BLaER1 treated with 17β-estradiol and CSF1 and Interleukin-3, amounts not matched to agents 10 nM and 100 nM (cell line): ENCODE results near the gene PMEPA1.
A peak's percentile ranks its signal among the peaks of the same experiment; 100 is the strongest.

Experiments used
- H3K27ac ChIP-seq, 11 experiments: shearing (Covaris generic); formaldehyde crosslinking; 2 replicates each; pipeline ENCODE4 v1.8.1; 2022
- H3K27me3 ChIP-seq, 11 experiments: shearing (Covaris generic); formaldehyde crosslinking; 2 replicates each; pipeline ENCODE4 v1.8.1; 2022
- H3K36me3 ChIP-seq, 11 experiments: shearing (Covaris generic); formaldehyde crosslinking; 2 replicates each; pipeline ENCODE4 v1.8.1; 2022
- H3K4me1 ChIP-seq, 10 experiments: shearing (Covaris generic); formaldehyde crosslinking; 2 replicates each; pipeline ENCODE4 v1.8.1; 2022
- H3K4me2 ChIP-seq, 11 experiments: shearing (Covaris generic); formaldehyde crosslinking; 2 replicates each; pipeline ENCODE4 v1.8.1; 2022
- H3K4me3 ChIP-seq, 10 experiments: shearing (Covaris generic); formaldehyde crosslinking; 2 replicates each; pipeline ENCODE4 v1.8.1; 2022
- H3K9ac ChIP-seq, 11 experiments: shearing (Covaris generic); formaldehyde crosslinking; 2 replicates each; pipeline ENCODE4 v1.8.1; 2022
- H3K9me3 ChIP-seq, 11 experiments: shearing (Covaris generic); formaldehyde crosslinking; replicated peaks in 1 of 11; 2 replicates each; pipeline ENCODE4 v1.8.1; 2022
- H4K20me1 ChIP-seq, 11 experiments: shearing (Covaris generic); formaldehyde crosslinking; 2 replicates each; pipeline ENCODE4 v1.8.1; 2022
- Cebpa-rat ChIP-seq, 11 experiments: shearing (Covaris generic); IDR thresholded peaks; 2 replicates each; pipeline ENCODE4 v1.8.1; 2022

PMEPA1 gene

GRCh38 chr20:57618764-57619050 is 91.1 kb downstream of the PMEPA1 start:
- Histone ChIP-seq H3K9ac (peak overlapping the region in 8 of 11 experiments; percentile 1 to 55 (median 30); a peak in 10 of 22 replicates), H4K20me1 (peaks cover 0 to 18% (median 0%) of the 10 kb centered on the region in 11 experiments; a peak in 4 of 22 replicates), H3K4me3 (peak overlapping the region; percentile 1 to 52 (median 26); a peak in 13 of 20 replicates), H3K27me3 (peaks cover 0 to 43% (median 23%) of the 10 kb centered on the region in 11 experiments; a peak in 14 of 22 replicates), H3K36me3 (no peaks in the 10 kb centered on the region), H3K9me3 (0 out of 22 replicates have a peak, but pooled peaks cover 0 to under 1% (median 0%) of the 10 kb centered on the region in 11 experiments), H3K27ac (peak overlapping the region in 10 of 11 experiments; percentile 1 to 62 (median 36); a peak in 14 of 22 replicates), H3K4me2 (peak overlapping the region; percentile 87 to 97 (median 94)), H3K4me1 (peaks cover 41 to 84% (median 72%) of the 10 kb centered on the region in 10 experiments)
- no peak for TF ChIP-seq Cebpa-rat (IDR thresholded peaks at IDR 0.05)

- Histone ChIP-seq H3K27ac (peak overlapping the region in 8 of 11 experiments; percentile 1 to 62 (median 42); a peak in 12 of 22 replicates), H3K4me3 (peak overlapping the region in 7 of 10 experiments; percentile 4 to 52 (median 30); a peak in 8 of 20 replicates), H3K4me1 (peaks cover 41 to 89% (median 72%) of the 10 kb centered on the region in 10 experiments), H3K9ac (peak overlapping the region in 7 of 11 experiments; percentile 4 to 55 (median 34); a peak in 5 of 22 replicates), H3K9me3 (no peaks in the 10 kb centered on the region), H4K20me1 (peaks cover 0 to 18% (median 0%) of the 10 kb centered on the region in 11 experiments; a peak in 4 of 22 replicates), H3K4me2 (peak overlapping the region; percentile 87 to 97 (median 94)), H3K36me3 (no peaks in the 10 kb centered on the region), H3K27me3 (peaks cover 0 to 43% (median 28%) of the 10 kb centered on the region in 11 experiments; a peak in 14 of 22 replicates)
- TF ChIP-seq Cebpa-rat (IDR thresholded peaks at IDR 0.05): no peak
Measured at GRCh38 chr20:57618091-57618763, 91.6 kb downstream of the PMEPA1 start.

- H3K27ac ChIP-seq: no peak overlapping the region
- peaks cover 0 to 18% (median 0%) of the 10 kb centered on the region in 11 experiments; a peak in 4 of 22 replicates for H4K20me1 ChIP-seq
- H3K4me3 ChIP-seq: no peak overlapping the region
- H3K4me2 ChIP-seq: peak overlapping the region in 9 of 11 experiments; percentile 87 to 97 (median 95); a peak in 17 of 22 replicates
- TF ChIP-seq Cebpa-rat (IDR thresholded peaks at IDR 0.05): no peak
- H3K9me3 ChIP-seq: no peaks in the 10 kb centered on the region
- H3K36me3 ChIP-seq: no peaks in the 10 kb centered on the region
- no peak overlapping the region for H3K9ac ChIP-seq
- peaks cover 41 to 80% (median 63%) of the 10 kb centered on the region in 10 experiments for H3K4me1 ChIP-seq
- peaks cover 0 to 43% (median 28%) of the 10 kb centered on the region in 11 experiments; a peak in 14 of 22 replicates for H3K27me3 ChIP-seq
Measured at GRCh38 chr20:57617079-57617795, 92.6 kb downstream of the PMEPA1 start.

- Histone ChIP-seq H3K9ac (no peak overlapping the region), H3K9me3 (no peaks in the 10 kb centered on the region), H3K27me3 (peaks cover 0 to 43% (median 28%) of the 10 kb centered on the region in 11 experiments; a peak in 14 of 22 replicates), H3K27ac (no peak overlapping the region), H4K20me1 (peaks cover 0 to 18% (median 0%) of the 10 kb centered on the region in 11 experiments; a peak in 4 of 22 replicates), H3K4me3 (no peak overlapping the region), H3K4me2 (peak overlapping the region in 5 of 11 experiments; percentile 10 to 96 (median 39); a peak in 9 of 22 replicates), H3K4me1 (peaks cover 34 to 71% (median 55%) of the 10 kb centered on the region in 10 experiments), H3K36me3 (no peaks in the 10 kb centered on the region)
- no peak for TF ChIP-seq Cebpa-rat (IDR thresholded peaks at IDR 0.05)
Measured at GRCh38 chr20:57616143-57616951, 93.5 kb downstream of the PMEPA1 start.

- TF ChIP-seq Cebpa-rat (IDR thresholded peaks at IDR 0.05): no peak
- Histone ChIP-seq H3K4me3 (no peak overlapping the region), H3K27me3 (peaks cover 0 to 38% (median 23%) of the 10 kb centered on the region in 11 experiments; a peak in 13 of 22 replicates)
Measured at GRCh38 chr20:57615445-57615811, 94.4 kb downstream of the PMEPA1 start.

GRCh38 chr20:57614490-57615444 is 95.0 kb downstream of the PMEPA1 start:
- Histone ChIP-seq H3K36me3 (no peaks in the 10 kb centered on the region), H3K27ac (no peak overlapping the region), H3K27me3 (peaks cover 0 to 34% (median 22%) of the 10 kb centered on the region in 11 experiments; a peak in 12 of 22 replicates), H3K4me3 (no peak overlapping the region), H3K4me2 (peak overlapping the region in 7 of 11 experiments; percentile 10 to 96 (median 34); a peak in 10 of 22 replicates), H3K9me3 (no peaks in the 10 kb centered on the region), H4K20me1 (peaks cover 0 to 18% (median 0%) of the 10 kb centered on the region in 11 experiments; a peak in 4 of 22 replicates), H3K9ac (no peak overlapping the region), H3K4me1 (peaks cover 18 to 69% (median 46%) of the 10 kb centered on the region in 10 experiments)
- no peak for TF ChIP-seq Cebpa-rat (IDR thresholded peaks at IDR 0.05)

More at GRCh38 chr20:57615445-57615811, 94.4 kb downstream of the PMEPA1 start:
- H4K20me1 ChIP-seq: peaks cover 0 to 18% (median 0%) of the 10 kb centered on the region in 11 experiments; a peak in 4 of 22 replicates
- H3K4me1 ChIP-seq: peaks cover 25 to 69% (median 49%) of the 10 kb centered on the region in 10 experiments
- no peaks in the 10 kb centered on the region for H3K9me3 ChIP-seq
- no peak overlapping the region for H3K9ac ChIP-seq
- peak overlapping the region in 7 of 11 experiments; percentile 10 to 96 (median 34); a peak in 10 of 22 replicates for H3K4me2 ChIP-seq
- H3K36me3 ChIP-seq: no peaks in the 10 kb centered on the region
- H3K27ac ChIP-seq: no peak overlapping the region

GRCh38 chr20:57613481-57613921 is 96.3 kb downstream of the PMEPA1 start:
- Histone ChIP-seq H3K9me3 (no peaks in the 10 kb centered on the region), H3K27me3 (peaks cover 0 to 32% (median 17%) of the 10 kb centered on the region in 11 experiments; a peak in 12 of 22 replicates), H3K4me3 (no peak overlapping the region), H3K36me3 (no peaks in the 10 kb centered on the region), H3K4me2 (peak overlapping the region in 6 of 11 experiments; percentile 19 to 52 (median 42); a peak in 8 of 22 replicates), H3K4me1 (peaks cover 5 to 65% (median 39%) of the 10 kb centered on the region in 10 experiments), H3K27ac (no peak overlapping the region), H4K20me1 (peaks cover 0 to 18% (median 0%) of the 10 kb centered on the region in 11 experiments; a peak in 2 of 22 replicates), H3K9ac (no peak overlapping the region)
- TF ChIP-seq Cebpa-rat (IDR thresholded peaks at IDR 0.05): no peak
